ENCODE data around the gene ASCC1. TPM values are rescaled to one million over a fixed set of nuclear protein-coding genes. Genes with fewer than 3 reads are reported as not detected.

The ASCC1 gene
- total RNA-seq, 1 donor: 14.2 TPM

DNA sequence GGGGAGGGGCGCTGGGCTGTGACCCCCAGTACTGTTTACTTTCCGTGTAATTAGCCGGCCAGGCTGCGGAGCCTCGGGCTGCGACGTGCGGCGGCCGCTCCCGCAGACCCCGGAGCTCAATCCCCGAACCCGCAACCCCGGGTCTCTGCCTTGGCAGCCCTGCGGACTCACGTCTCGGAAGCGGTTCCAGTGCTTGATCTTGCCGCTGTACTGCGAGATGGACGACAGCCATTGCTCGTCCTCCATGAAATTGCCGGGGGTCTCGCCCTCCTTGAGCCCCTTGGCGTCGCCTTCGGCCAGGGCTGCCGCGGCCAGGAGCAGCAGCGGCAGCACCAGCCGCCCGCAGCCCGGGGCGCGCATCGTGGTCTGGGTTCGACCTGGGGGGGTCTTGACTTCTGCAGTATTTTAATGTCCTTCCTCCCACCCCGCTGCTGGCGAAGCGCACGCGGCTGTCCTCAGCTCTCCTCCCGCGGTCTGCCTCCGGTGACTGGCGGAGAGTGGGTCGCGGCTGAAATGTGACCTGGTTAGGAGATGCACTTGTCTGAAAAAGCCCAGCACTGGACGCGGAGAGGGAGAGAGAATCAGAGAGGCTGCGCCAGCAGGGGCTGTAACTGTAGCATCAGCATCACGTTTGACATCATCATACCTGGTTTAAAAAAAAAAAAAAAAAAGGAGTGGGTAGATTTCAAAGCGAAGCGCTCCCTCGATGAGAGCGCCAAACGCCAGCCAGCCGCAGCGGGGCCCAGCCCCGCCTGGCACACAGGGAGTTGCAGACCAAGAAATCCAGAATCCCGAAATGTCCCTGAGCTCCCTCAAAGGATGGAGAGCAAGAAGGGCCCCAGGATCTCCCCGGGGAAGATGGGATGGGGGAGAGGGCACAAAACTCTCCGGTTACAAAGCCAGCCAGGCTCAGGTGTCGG is 127.8 kb downstream of the ASCC1 start, which contains the start of gene SPOCK2:
Gene SPOCK2 (minus strand): TSS at position 583 of the 920 bp plus-strand sequence. CDS start 223 bp downstream, at position 360.
- H3K27me3 ChIP-seq (ENCODE audit: insufficient read depth, low read length): peaks cover 17% of the 10 kb centered on the region
- H3K9me3 ChIP-seq (ENCODE audit: low read depth, low read length): no peaks in the 10 kb centered on the region
- peaks cover 79% of the 10 kb centered on the region for H3K4me1 ChIP-seq (ENCODE audit: insufficient read depth, low read length)
- peak within 1 kb of the TSS; percentile 74 for H3K4me3 ChIP-seq (ENCODE audit: low read length)

DNA sequence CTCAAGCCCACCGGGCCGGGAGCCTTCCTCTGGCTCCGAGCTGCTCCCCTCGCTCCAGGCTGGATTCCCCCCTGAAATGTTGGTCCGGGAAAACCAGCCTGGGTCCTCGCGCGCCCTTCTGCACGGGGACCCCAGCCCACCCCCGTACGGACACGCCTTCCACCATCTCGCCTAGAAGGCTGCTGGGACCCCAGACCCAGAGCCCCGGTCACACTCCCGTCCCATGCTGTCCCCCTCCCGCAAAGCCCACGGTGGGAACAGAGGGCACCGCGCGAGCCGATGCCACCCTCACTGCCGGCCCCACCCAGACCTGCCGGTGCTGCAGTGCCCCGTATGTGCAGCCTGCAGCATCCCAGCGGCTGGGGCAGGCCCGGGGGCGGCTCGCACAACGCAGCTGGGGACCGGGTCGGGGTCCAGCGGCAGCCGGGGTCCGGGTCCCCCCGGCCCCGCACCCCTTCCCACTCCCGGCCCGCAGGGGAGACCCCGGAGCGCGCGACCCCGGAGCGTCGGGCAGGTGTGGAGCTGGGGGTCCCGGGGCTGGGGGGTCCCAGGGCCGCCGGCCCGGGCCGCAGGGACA is 128.6 kb downstream of the ASCC1 start:
- Histone ChIP-seq H3K4me3 (ENCODE audit: low read length) (peak overlapping the region; percentile 74), H3K4me1 (ENCODE audit: insufficient read depth, low read length) (peaks cover 87% of the 10 kb centered on the region)

DNA sequence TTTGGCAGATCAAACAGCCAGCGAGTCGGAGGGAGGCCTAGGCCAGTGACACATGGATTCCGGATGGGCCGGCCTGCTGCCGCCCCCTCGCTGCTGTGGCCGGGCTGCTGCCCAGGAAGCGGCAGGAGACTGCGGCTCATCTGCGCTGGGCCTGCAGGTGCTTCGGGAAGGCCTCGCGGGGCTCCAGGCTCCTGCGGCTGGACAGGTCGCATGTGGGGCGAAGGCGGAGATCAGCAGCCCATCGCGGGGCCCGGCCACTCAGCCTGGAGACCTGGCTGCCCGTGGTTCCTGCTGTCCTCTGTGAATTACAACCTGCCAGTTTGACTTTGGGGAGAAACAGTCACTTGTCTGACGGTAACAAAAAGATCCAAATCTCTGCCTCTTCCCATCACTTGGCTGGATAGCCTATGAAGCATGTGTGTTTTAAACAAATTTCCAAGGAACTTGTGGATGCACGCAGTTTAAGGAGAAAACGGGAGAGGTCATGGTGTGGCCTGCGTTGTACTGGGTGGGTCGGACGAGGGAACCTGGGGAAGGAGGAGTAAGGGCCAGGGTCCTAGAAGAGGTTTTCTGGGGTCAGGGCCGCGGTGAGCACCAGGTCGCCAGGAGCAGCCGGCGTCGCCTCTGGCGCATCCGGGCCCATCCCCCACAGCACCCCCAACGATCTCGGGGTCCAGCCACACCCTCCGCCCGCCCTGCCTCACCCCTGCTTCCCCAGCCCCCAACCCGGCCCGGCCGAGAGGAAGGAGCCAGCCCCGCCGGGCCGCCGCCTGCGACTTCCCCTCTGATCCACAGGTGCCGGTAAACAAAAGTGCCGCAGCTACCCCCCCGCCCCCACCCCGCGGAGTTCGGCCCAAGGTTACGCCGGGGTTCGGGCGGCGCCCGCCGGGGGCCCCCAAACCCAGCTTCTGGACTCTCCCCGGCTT is 129.3 kb downstream of the ASCC1 start:
- Histone ChIP-seq H3K27me3 (ENCODE audit: insufficient read depth, low read length) (peaks cover 17% of the 10 kb centered on the region), H3K4me1 (ENCODE audit: insufficient read depth, low read length) (peaks cover 94% of the 10 kb centered on the region), H3K4me3 (ENCODE audit: low read length) (peak overlapping the region; percentile 74), H3K9me3 (ENCODE audit: low read depth, low read length) (no peaks in the 10 kb centered on the region)

More for the DNA sequence above, 128.6 kb downstream of the ASCC1 start:
- Histone ChIP-seq H3K9me3 (ENCODE audit: low read depth, low read length) (no peaks in the 10 kb centered on the region), H3K27me3 (ENCODE audit: insufficient read depth, low read length) (peaks cover 17% of the 10 kb centered on the region)

DNA sequence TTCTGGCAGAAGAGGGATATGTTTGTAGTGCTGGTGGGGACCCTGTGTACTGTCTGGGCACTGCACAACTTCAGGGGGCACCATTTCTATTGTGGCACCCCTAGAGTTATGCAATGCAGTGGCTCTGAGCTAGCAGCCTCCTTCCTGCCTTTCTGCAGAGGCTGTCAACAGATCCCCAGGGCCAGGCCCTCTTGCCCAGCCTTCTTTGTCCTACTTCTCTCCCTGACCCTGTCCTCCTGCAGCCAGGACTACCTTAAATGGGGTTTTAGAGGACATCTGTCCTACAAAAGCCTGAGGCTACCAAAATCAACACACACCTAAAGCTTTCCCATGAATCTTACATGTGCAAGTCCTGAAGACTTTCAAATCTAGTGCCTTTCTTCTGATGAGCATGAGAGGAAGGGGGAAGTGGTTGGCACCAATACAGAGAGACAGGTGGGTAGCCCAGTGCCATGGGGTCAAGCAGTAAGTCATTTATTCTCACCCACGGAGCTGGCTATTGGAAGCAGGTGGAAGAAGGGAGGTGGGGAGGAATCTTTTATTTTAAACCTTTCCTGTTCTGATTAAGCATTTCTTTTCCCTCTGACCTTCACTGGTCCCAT is 130.1 kb downstream of the ASCC1 start:
- peak overlapping the region; percentile 74 for H3K4me3 ChIP-seq (ENCODE audit: low read length)
- peaks cover 96% of the 10 kb centered on the region for H3K4me1 ChIP-seq (ENCODE audit: insufficient read depth, low read length)
- H3K9me3 ChIP-seq (ENCODE audit: low read depth, low read length): no peaks in the 10 kb centered on the region
- H3K27me3 ChIP-seq (ENCODE audit: insufficient read depth, low read length): peaks cover 17% of the 10 kb centered on the region

DNA sequence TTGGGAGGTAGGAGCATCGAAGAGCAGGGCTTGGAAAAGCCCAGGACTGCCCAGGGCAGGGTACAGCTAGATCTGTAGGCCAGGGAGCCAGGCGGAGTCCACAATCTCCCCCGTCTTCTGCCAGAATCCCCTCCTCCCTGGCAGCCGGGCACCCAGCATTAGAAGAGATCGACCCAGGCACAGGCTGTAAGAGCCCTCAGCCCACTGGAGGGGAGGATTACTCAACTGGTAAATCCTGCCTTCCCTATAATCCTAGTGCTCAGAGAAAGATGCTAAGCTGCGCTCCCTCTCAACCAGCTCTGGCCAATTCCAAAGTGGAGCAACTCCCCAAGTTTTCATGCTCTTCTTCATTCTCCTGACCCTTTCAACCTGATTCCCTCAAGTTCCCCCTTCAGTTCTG is 130.9 kb downstream of the ASCC1 start:
- Histone ChIP-seq H3K4me3 (ENCODE audit: low read length) (no peak overlapping the region), H3K4me1 (ENCODE audit: insufficient read depth, low read length) (peaks cover 96% of the 10 kb centered on the region), H3K9me3 (ENCODE audit: low read depth, low read length) (no peaks in the 10 kb centered on the region), H3K27me3 (ENCODE audit: insufficient read depth, low read length) (peaks cover 17% of the 10 kb centered on the region)

DNA sequence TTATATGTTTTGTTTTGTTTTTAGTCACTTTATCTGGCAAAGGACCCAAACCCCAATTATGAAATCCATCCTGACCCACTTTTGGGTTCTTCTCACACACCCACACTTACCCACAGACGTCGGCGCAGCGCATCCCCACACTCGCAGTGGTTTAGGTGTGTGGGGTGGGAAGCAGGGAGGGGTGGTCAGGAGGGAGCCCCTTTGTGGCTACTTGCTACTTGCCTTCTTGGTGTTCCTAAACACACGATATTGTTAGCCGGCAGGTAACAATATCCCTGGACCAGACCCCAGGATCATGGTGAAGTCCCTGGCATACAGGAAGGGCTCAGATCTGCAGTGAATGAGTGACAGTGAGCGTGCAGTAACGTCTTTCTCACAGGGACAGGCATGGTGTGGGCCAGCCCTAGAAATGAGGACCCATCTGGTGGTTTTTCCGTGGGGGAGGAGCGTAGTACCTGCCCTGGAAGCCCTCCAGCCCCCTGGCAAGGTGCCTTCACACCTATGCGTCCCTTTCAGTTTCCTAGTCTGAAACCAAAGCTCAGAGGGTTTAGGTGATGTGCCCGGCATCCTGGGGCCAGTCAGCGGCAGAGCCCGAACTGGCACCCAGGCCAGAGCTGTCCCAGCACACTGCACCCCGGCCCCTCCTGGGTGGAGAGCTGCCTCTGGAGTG is 132.2 kb downstream of the ASCC1 start:
- peaks cover 99% of the 10 kb centered on the region for H3K4me1 ChIP-seq (ENCODE audit: insufficient read depth, low read length)
- H3K4me3 ChIP-seq (ENCODE audit: low read length): peak overlapping the region; percentile 4
- H3K9me3 ChIP-seq (ENCODE audit: low read depth, low read length): no peaks in the 10 kb centered on the region
- peaks cover 11% of the 10 kb centered on the region for H3K27me3 ChIP-seq (ENCODE audit: insufficient read depth, low read length)

DNA sequence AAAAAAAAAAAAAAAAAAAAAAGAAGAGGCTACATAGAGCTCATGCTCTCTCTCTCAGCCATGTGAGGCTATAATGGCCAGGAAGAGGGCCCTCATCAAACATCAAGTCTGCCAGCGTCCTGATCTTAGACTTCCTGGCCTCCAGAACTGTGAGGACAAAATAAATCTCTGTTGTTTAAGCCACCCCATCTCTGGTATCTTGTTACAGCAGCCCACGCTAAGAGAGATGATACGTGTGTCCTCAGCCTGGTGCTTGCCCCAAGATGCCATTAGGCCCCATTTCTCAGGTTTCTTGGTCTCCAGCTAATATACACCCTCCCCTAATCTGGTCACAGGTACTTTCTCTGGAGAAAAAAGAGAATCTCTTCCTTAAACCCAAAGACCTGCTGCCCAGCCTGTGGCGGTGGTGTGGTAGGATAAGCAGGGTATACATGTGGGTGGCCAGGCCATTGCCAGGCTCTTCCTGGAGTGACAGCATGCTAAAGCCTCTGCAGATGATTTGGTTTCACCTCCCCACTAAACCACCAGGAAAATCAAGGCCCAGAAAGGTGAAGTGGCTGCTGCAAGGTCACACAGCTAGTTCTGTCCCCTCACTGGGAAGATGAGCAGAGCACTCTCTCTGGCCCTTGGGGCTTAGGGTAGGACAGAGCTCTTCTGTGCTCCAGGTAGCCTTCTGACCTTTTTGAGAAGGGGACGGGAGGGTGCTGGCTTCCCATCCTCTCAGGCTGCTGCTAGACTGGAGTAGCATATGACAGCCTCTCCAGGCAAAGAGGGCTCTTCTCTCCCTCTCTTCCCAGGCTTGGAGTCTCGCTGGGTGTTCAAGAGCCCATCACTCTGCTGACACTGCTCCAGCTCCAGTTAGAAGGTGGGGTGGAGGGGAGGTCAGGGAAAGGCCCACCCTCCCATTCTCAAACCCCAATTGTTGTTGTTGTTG is 133.0 kb downstream of the ASCC1 start:
- no peak overlapping the region for H3K4me3 ChIP-seq (ENCODE audit: low read length)
- peaks cover 3% of the 10 kb centered on the region for H3K27me3 ChIP-seq (ENCODE audit: insufficient read depth, low read length)
- peaks cover 96% of the 10 kb centered on the region for H3K4me1 ChIP-seq (ENCODE audit: insufficient read depth, low read length)
- no peaks in the 10 kb centered on the region for H3K9me3 ChIP-seq (ENCODE audit: low read depth, low read length)

DNA sequence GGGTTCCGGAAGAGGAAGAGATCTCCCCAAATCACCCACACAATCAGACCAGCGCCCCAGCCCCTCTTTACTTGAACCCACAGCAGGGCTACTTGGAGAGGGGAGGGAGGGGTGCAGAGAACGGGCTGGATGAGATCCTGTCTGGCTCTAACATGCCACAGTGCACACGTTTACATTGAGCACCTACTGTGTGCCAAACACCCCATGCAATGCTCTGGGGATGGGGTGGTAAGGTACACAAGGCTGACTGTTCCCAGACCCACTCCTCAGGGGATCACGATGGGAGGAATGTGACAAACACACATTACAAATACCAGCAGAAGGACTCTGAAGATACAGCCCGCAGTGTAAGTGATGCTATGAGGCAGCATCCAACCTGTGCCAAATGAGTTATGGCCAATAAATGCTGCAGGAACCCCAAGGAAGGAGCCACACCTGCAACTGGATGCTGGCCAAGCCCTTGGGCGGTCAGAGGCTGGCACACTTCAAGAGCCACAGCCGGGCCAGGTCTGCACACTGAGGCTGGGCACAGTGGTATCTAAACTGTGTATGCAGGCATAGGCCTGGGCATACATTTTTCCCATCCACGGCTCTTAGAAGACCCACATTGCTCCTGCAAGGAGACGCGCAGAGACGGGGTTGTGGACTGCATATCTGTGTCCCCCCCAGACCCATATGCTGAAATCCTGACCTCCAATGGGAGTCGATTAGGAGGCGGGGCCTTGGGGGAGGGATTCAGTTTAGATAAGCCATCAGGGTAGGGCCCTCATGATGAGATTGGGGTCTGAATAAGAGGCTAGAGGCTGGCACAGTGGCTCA is 134.1 kb downstream of the ASCC1 start:
- H3K4me1 ChIP-seq (ENCODE audit: insufficient read depth, low read length): peaks cover 94% of the 10 kb centered on the region
- no peaks in the 10 kb centered on the region for H3K27me3 ChIP-seq (ENCODE audit: insufficient read depth, low read length)
- no peaks in the 10 kb centered on the region for H3K9me3 ChIP-seq (ENCODE audit: low read depth, low read length)
- no peak overlapping the region for H3K4me3 ChIP-seq (ENCODE audit: low read length)

DNA sequence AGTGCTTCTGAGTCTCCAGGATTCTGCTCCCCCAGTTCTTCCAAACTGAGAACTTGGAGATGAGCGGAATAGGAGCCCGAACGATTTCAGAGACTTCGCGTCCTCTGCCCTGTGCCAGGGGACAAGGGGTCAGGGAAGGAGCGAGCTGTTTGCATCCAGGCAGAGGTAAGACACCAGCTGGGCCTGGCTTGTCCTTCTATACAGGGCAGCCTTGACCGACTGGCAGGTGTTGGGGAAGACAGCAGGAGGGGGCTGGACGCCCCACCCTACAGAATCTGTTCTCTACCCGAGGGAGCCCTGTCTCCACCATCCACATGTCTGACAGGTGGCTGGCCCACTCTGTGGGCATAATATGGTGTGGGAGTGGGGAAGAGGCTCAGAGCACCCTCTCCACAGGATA is 134.9 kb downstream of the ASCC1 start:
- Histone ChIP-seq H3K4me3 (ENCODE audit: low read length) (no peak overlapping the region), H3K4me1 (ENCODE audit: insufficient read depth, low read length) (peaks cover 92% of the 10 kb centered on the region), H3K9me3 (ENCODE audit: low read depth, low read length) (no peaks in the 10 kb centered on the region), H3K27me3 (ENCODE audit: insufficient read depth, low read length) (no peaks in the 10 kb centered on the region)

DNA sequence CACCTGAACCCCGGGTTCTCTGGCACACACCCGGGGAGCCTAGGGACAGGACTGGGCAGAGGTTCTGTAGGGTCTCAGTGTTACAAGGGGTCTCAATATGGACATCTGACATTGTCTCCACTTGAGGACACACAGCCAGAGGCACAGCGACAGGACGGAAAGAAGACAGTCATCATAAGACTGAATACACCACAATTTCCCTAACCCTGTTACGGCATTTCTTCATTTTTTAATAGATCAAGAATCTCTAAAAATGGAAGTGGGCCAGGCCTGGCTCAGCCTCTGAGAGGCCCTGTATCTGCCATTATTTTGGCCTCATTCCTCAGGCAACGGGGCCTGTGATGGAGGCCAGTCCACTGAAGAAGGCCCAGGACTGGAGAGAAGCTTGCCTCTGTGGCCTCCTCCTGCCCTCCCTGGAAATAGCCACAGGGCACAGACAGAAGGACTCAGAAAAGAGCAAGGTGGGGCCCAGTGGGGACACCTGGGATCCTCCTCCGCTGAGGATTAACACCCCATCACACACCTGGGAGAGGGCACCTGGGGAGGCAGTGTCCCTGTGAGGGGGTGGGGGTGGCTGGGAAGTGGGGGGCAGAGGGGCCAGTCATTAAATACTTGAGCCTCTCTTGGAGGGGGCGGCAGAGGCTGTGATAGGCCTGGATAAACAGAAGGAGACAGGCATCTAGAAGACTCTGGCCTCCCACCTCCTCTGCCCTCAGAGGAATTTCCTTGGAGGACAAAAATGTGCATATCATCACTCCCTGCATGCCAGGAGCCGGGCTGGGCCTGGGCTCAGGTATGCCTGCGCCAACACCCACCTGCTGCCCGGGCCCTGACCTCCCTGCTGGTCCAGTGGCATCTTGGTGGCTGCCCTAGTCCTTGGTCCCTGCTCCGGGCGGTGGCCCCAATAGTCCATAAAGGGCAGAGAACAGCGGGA is 135.8 kb downstream of the ASCC1 start:
- no peak overlapping the region for H3K4me3 ChIP-seq (ENCODE audit: low read length)
- peaks cover 93% of the 10 kb centered on the region for H3K4me1 ChIP-seq (ENCODE audit: insufficient read depth, low read length)
- no peaks in the 10 kb centered on the region for H3K27me3 ChIP-seq (ENCODE audit: insufficient read depth, low read length)
- no peaks in the 10 kb centered on the region for H3K9me3 ChIP-seq (ENCODE audit: low read depth, low read length)

DNA sequence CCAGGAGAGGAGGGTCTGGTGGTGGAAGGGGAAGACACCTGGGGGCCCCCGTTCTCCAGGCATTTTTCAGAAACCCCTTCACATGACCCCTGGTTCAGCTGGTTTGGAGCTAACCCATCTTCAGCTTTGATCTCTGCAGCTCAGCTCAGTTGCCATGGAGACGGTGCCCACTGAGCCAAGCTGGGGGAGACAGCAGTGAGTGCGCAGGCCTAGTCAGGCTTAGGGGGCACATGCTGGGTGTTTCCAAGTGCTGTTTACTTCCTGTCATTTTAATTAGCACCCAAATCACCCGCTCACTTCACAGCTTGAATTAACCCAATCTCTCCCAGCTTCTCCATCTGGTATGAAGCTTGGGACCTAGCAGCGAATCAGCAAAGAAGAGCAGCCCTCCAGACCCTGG is 136.7 kb downstream of the ASCC1 start:
- H3K4me3 ChIP-seq (ENCODE audit: low read length): no peak overlapping the region
- peaks cover 91% of the 10 kb centered on the region for H3K4me1 ChIP-seq (ENCODE audit: insufficient read depth, low read length)
- H3K27me3 ChIP-seq (ENCODE audit: insufficient read depth, low read length): no peaks in the 10 kb centered on the region
- H3K9me3 ChIP-seq (ENCODE audit: low read depth, low read length): no peaks in the 10 kb centered on the region
